ENCODE data around the gene PTGR3.

PTGR3 gene

GRCh38 chr18:75231053-75231406 is 22.1 kb upstream of the PTGR3 start:
- TF ChIP-seq SNAI2 (CRISPR knock-in tag; IDR thresholded peaks at IDR 0.05) (no peak), POU6F1 (CRISPR knock-in tag; IDR thresholded peaks at IDR 0.05; ENCODE audit: borderline replicate concordance, low read depth) (no peak), CSRNP3 (CRISPR knock-in tag; IDR thresholded peaks at IDR 0.05) (no peak), TOX (CRISPR knock-in tag; IDR thresholded peaks at IDR 0.05; ENCODE audit: borderline replicate concordance) (no peak), ESRRG (CRISPR knock-in tag; IDR thresholded peaks at IDR 0.05) (no peak), RARB (CRISPR knock-in tag; IDR thresholded peaks at IDR 0.05) (no peak), ZNF70 (CRISPR knock-in tag; IDR thresholded peaks at IDR 0.05) (no peak)
- ATAC-seq = no peak; the same call in 2 of the 3 replicates

GRCh38 chr18:75230163-75231052 is 21.5 kb upstream of the PTGR3 start:
- TF ChIP-seq RARB (CRISPR knock-in tag; IDR thresholded peaks at IDR 0.05) (no peak), ZNF70 (CRISPR knock-in tag; IDR thresholded peaks at IDR 0.05) (peak; percentile 94)
- no peak for ATAC-seq

GRCh38 chr18:75229437-75229836 is 20.5 kb upstream of the PTGR3 start:
- no peak for ATAC-seq
- TF ChIP-seq ARNTL (CRISPR knock-in tag; IDR thresholded peaks at IDR 0.05; ENCODE audit: borderline replicate concordance, low read depth) (no peak), CSRNP3 (CRISPR knock-in tag; IDR thresholded peaks at IDR 0.05) (no peak), OSR1 (CRISPR knock-in tag; IDR thresholded peaks at IDR 0.05) (no peak), BACH2 (CRISPR knock-in tag; IDR thresholded peaks at IDR 0.05; ENCODE audit: borderline replicate concordance) (no peak), ZNF565 (CRISPR knock-in tag; conservative IDR thresholded peaks at IDR 0.05; ENCODE audit: low read depth) (no peak), TCF4 (CRISPR knock-in tag; IDR thresholded peaks at IDR 0.05; ENCODE audit: borderline replicate concordance) (no peak), SNAI2 (CRISPR knock-in tag; IDR thresholded peaks at IDR 0.05) (no peak)

GRCh38 chr18:75228967-75229366 is 20.0 kb upstream of the PTGR3 start:
- TF ChIP-seq ZNF565 (CRISPR knock-in tag; conservative IDR thresholded peaks at IDR 0.05; ENCODE audit: low read depth) (no peak), ZFP30 (CRISPR knock-in tag; IDR thresholded peaks at IDR 0.05) (no peak), ZNF70 (CRISPR knock-in tag; IDR thresholded peaks at IDR 0.05) (no peak), ZNF8 (CRISPR knock-in tag; IDR thresholded peaks at IDR 0.05) (no peak), SNAI2 (CRISPR knock-in tag; IDR thresholded peaks at IDR 0.05) (no peak), ZFP3 (CRISPR knock-in tag; IDR thresholded peaks at IDR 0.05) (no peak), ESRRG (CRISPR knock-in tag; IDR thresholded peaks at IDR 0.05) (no peak), TSHZ2 (CRISPR knock-in tag; IDR thresholded peaks at IDR 0.05) (no peak), CSDC2 (CRISPR knock-in tag; IDR thresholded peaks at IDR 0.05) (no peak), ZC3H10 (CRISPR knock-in tag; IDR thresholded peaks at IDR 0.05) (no peak), TOX (CRISPR knock-in tag; IDR thresholded peaks at IDR 0.05; ENCODE audit: borderline replicate concordance) (no peak), ARNTL (CRISPR knock-in tag; IDR thresholded peaks at IDR 0.05; ENCODE audit: borderline replicate concordance, low read depth) (no peak), PPARA (CRISPR knock-in tag; IDR thresholded peaks at IDR 0.05; ENCODE audit: borderline replicate concordance) (no peak), ISL1 (CRISPR knock-in tag; IDR thresholded peaks at IDR 0.05) (no peak), CSRNP3 (CRISPR knock-in tag; IDR thresholded peaks at IDR 0.05) (no peak)
- no peak for ATAC-seq

All from SK-N-SH treated with all-trans-retinoic acid at 6 μM for 48 hours (cell line).